ENCODE measurements around the gene USP31.

The USP31 gene

DNA sequence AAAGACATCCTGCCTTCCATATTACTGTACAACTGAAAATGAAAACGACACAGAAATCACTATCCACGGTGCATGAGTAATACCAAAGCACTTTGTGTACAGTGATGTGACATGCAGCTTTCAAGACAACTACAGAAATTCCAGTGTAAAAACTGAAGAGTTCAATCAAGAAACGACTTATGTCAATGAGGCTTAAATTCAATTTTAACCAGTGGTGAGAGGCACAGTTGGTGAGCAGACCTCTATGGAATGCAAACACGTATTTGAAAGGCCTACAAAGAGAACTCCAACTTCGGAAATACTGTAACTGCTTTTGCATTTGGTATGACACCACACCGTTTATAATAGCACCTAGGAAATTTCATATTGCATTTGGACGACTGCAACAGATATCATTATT lies 87.6 kb downstream of the USP31 start:
- no peak for DNase-seq
- ATAC-seq, result no peak

DNA sequence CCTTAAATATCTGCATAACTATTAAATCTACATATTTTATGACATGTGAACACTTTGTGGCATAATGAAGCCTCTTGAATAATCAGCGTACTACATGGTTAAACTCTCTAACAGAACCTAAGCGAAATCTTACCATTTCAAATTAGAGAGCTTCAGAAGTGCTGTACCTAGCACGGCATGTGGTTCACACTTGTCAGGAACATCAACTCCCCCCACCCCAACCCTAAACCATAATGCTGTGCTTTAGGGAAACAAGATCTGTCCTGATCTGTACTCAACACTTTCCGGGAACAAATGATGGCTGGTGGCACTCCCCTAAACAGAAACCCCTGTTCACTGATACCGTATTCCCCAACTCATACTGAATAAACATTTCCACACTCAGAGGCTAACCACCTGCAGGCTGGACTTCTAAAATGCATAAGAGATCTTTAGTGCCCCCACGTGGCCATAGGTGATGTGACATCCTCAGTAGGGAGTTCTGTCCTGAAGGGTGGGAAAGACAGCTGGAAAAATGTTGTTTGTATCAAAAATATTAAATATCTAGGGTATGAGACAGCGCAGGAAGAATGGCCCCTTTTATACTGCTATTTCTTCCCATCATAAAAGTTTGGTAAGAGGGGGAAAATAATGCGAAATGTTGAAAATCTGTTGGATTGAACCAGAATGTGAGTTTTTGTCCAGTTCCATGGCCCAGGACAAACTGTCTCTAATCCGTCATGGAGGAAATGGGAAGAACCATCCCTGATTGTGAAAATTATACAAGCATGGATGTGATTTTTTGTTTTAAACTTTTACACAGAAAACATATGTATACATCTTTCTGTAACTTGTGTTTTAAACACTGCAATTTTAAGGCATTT lies 88.6 kb downstream of the USP31 start:
- peak; percentile 62 for DNase-seq

DNA sequence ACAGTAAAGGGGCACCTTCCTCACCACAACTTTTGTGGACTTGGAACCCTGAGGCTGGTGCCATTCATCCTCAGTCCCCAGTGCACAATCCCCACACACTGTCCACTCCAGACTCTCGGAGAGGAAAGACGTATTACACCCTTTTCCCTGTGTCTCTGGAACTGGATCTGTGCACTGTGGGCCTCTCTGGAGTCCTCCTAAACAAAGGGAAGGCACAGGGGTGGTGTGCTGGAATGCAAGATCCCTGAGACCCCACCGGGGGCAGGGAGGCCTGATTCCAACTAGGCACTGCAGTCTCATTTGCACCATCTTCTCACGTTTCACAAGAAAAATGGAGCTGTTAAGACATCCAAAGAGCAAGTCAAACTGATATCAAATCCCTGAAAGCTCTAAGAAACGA lies 89.8 kb downstream of the USP31 start:
- ATAC-seq, result no peak

More for the DNA sequence above, 88.6 kb downstream of the USP31 start:
- peak; percentile 80 for ATAC-seq

DNA sequence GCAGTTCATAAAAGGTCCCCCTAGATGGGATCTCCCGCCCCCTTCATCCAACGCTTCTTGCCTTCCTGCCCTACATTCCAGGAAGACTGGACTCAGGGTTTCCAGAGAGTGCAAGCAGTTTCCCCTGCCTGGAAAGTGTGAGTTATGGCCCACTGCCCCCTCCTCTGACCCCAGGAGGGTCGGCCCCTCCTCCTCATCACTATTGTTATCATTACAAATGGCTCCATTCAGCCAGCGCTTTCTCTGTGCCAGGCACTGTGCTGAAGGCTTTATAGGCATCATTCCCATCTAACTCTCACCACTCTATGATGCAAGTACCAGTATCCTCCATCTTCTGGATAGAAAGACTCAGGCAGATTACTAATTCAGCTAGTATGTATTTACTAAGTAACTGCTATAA lies 90.7 kb downstream of the USP31 start:
- DNase-seq (no peak), ATAC-seq (no peak)

More for the DNA sequence above, 89.8 kb downstream of the USP31 start:
- DNase-seq, result no peak

DNA sequence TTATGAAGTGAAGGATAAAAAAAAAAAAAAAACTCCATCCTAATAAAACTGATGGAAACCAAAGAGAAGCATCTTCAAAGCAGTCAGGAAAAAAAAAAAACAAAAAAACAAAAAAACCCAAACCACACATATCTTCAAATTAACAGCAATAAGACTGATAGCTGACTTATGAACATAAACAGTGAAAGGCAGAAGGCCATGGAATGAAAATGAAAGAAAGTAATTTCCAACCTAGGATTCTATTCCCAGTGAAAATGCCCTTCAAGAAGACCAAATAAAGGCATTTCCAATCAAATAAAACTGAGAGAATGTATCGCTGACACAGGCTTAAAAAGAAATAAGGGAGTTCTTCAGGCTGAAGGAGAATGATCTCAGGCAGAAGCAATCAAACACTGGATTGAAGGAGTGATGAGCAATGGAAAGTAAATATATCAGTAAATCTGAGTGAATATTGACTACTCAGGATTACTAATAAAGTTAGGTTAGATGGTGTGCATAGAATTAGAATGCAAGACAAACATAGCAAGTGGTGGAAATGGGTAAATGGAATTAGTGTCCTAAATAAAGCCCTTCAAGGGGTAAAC lies 92.1 kb downstream of the USP31 start:
- ATAC-seq (no peak), DNase-seq (no peak)

DNA sequence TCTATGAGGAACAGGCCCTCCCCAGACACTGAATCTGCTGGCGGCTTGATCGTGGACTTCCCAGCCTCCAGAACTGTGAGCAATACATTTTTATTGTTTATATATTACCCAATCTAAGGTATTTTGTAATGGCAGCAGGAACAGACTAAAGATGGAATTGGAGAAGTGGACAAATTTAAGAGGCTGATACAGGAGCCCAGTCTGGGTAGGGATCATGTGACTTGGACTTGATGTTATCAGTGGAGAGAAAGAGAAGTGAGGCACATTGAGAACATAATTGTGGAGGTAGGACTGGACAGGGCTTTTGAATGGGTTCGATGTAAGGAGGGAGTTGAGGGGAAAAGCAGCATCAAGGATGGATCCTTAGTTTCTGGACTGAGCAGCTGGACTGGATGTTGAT lies 93.8 kb downstream of the USP31 start:
- DNase-seq (no peak), ATAC-seq (no peak)

DNA sequence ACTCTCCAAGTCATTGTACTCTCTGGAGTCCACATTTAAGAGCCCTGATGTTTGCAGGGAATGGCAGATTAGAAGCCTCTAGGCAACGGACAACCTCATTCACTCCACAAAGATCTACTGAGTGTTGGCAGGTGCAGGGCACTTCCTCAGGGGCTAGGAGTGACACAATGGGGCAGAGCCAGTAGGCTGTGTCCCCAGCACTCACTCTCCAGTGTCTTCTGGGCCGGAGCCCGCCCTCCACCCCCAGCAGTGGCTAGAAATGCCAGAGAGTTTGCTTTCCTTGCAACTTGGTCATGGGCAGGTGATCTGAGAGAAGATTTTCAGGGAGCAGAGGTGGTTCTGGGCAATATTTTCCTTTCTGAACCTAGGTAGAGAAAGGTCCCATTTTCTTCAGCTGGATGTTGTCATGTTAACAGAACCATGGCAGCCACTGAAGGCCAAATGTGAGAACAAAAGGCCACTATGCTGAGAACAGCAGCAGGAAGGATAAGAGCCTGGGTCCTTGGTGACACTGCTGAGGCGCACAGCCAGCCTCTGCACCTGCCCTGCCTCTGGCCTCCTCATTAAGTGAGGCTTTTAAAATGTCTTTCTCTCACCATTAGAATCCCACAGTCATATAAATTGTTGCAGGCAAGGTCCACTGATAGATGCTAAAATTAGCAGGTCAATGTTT lies 96.2 kb downstream of the USP31 start:
- no peak for DNase-seq
- ATAC-seq, result no peak

DNA sequence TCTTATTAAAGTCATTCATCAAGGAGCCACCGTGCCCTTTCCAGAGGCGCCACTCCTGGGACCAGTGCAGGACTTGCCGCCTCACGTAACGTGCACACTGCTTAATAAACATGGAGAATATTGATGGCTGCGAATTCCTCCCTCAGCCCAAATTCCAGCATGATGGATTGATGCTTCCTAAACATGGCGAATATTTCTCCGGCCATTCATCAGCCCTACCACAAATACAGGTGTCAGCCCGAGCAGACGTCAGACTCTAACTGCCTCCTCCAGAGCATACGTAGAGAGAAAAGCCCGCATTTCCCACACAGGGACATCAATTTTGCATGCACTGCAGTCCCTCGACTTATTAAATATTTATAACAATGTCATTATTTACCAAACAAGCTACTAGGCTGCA lies 97.0 kb downstream of the USP31 start:
- DNase-seq (no peak), ATAC-seq (no peak)

DNA sequence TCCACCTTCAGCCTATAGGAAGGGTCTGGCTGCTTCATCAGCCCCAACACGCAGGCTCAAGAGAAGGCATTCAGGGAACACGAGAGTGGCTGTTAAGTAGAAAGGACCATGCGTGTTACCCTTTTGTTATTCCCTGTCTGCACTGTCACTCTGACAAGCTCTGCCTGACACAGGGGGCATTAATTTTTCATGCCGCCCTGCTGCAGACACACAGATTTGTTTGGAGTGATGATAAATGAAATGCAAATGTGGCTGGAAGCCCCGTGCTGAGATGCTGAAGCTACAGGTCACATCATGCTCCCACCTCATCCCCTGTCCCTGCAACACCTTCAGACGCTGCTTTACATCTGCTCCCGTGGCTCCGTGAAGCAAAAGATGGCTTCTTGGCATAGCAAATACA lies 97.7 kb downstream of the USP31 start:
- ATAC-seq (no peak), DNase-seq (no peak)

DNA sequence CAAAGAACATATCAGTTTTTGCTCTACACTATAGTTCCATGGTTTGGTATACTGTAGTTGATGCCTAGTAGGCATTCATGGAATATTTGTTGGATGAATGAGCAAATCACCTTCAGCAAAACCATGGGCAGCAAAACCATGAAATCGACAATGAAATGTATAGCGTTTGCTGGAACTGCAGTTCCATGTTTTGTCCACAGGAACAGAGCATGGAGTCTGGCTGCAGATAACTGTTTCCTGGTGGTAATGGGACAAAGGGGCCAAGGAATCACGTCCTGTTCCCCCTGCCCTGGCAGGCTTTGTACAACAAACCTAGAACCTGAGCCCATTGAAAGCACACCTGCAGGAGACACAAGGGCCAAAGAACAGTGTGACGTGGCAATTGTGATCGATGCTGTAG lies 101.1 kb downstream of the USP31 start:
- no peak for ATAC-seq
- DNase-seq, result no peak

DNA sequence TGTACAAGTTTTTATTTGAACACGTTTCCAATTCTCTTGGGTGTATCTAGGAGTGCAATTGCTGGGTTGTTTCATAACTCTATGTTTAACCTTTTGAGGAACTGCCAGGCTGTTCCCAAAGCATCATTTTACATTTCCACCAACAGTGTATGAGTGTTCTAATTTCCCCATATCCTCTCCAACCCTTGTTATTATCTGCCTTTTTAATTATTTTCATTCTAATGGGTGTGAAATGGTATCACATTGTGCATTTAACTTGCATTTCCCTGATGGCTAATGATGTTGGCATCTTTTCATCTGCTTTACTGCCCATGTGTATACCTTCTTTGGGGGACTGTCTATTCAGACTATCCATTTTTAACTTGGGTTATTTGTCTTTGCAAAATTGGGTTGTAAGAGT lies 104.2 kb downstream of the USP31 start:
- no peak for ATAC-seq
- DNase-seq, result no peak

DNA sequence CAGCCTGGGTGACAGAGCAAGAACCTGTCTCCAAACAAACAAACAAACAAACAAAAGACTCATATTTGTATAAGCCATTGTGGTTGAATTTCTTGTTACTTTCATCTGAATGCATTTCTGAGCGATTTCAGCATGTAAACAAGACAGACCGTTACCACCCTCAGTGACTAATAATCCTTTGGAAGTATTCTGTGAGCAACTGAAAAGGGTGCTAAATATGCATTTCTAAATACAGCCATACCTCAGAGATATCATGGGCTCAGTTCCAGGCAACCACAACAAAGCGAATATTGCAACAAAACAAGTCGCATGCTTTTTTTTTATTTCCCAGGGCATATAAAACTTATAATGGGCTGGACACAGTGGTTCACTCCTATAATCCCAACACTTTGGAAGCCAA lies 109.0 kb downstream of the USP31 start:
- DNase-seq (no peak), ATAC-seq (no peak)

DNA sequence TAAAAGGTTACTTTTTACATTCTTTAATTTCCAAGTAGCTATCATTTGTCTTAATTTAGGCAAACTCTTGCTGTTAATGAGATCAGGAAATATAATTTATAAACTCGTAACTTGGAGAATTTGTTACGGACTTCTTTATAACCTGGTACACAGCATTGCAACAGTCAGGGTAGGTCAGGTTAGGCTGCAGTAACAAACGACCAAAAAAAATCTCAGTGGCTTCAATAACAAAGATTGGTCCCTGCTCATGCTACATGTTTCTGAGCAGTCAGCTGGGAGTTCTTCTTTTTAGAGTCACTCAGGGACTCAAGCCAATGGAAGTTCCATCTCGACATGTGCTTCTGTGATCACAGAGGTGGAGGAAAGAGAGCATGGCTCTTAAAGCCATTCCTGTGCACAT lies 110.1 kb downstream of the USP31 start:
- DNase-seq (no peak), ATAC-seq (no peak)

DNA sequence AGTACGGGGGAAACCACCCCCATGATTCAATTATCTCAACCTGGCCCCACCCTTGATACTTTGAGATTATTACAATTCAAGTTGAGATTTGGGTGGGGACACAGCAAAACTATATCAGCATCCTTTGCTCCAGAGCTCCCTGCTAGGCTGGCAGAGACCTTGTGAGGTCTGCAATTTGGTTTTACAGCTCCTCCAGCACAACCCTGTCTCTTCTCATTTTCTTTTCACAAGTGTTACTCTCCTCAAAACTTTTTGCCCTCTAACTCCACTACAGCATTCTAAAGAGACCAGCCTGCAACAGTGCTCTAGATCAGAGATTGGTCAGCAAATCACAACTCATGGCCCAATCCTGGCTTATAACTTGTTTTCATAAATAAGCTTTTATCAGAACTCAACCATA lies 114.0 kb downstream of the USP31 start:
- ATAC-seq (no peak), DNase-seq (no peak)

DNA sequence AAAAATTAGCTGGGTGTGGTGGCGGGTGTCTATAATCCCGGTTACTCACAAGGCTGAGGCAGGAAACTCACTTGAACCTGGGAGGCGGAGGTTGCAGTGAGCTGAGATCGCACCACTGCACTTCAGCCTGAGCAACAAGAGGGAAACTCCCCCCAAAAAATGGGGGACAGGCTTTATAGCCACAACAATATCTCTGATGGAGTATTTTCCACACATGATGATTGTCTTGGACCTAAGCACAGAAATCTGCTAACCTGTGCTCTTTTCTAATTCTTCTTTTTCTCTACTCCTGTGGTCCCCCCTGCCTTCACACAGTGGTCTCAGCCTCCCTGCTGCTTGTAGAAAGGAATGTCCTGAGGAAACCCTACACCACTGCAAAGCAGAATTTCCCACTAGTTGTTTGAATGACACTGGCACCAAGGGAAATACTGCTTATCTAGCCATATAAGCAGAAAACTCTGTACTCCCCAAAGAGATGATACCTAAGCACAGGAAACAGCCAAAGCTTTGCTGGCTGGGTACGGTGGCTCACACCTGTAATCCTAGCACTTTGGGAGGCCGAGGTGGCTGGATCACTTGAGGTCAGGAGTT lies 117.6 kb downstream of the USP31 start:
- DNase-seq (no peak), ATAC-seq (no peak)

DNA sequence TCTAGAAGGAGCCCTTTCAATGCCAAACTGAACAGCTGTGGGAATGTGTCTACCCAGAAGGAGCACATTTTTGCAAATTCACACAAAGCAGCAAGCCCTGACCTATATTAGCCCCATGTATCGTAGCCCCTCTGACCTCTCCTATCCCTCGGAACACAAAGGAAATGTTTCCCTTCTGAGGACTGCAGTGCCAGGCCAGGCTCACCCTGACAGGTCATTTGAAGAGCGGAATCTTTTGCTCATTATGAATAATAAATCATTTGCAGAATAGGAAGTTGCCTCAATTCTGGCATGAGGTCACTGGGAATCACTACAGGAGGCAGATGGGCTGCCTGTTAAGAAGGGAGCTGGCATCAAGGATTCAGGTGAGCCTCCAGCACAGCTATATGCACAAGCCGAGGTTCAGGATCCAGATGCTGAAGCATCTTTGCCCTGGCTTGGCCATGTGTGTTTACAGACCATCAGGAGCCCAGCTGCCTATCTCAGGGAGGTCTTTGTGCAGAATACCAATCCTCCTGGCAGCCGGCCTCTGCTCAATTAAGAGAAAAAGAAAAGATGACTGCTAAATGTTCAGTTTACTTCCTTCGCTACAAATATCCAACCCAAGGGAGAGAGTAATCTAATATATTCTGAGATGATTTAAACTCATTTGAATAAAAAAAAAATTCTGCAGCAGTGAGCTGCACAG lies 119.4 kb downstream of the USP31 start:
- ATAC-seq (no peak), DNase-seq (no peak)

DNA sequence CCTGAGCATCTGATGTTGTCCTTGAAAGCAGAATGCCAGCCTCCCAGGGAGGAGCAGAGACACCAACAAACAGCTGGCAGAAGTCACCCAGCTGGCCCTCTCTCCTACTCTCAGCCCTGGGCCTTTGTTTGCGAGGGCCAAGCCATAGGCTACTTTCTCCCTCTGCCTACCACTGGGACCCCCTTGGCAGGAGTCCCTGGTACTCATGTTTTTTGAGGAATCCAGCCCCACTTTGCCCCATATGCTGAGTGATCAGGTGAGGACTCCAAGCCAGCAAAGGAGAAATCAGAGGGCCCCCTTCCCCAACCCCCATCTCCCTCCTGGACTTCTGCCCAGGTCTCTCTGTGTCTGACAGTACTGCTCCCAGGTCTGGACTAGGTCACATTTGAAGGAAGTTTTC lies 121.9 kb downstream of the USP31 start:
- no peak for DNase-seq
- ATAC-seq, result no peak

DNA sequence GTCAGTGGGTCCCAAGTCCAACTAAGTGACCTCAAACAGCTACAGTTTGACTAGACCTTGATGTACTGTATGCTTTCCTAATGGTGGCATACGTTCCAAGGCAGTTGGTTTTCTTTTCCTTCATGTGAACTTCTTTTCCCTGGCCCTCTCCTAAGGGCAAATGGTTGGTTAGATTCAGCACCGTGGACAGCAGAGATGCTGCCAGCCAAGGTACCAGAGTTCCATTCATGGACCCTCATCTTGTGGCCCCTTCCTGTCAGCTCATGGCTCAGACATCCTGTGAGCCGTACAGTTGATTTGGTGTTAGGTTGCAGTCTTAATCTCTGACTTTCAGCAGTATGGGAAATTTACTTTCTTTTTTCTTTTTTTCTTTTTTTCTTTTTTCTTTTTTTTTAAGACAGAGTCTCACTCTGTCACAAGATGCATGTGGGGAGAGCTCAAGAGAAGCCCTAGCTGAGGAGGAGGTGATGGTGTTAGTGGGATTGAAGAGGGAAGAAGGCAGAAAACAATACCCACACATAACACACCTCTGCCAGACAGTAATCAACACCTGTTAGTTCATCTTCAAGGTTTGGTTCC lies 122.4 kb downstream of the USP31 start:
- DNase-seq, result no peak

DNA sequence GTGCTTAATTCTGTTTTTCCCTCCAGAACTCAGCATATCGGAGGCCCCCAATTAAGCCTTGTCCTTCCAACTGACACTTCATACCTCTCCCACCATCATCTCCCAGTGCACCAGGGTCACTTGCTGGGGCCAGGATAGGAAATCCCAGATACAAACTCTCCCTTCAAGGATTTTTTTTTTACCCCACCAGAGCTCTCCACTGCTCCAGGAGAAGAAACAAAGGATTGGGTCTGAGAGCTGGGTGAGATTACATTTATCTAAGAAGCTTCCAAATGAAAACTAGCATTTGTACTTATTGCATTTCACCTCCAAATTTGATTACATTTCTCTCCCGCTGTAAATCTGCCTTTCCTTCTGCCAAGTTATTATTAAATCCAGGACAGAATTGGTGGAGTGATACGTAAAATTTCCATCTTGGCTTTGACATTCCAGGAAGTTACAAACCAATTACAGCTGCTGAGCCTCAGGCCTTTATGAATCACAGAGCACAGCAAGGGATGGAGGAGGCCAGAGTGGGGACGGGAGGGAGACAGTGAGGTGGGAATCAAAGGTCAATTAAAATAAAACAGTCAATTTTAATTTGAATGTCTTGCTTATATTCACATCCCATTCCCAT lies 123.5 kb downstream of the USP31 start:
- ATAC-seq (no peak), DNase-seq (no peak)

More for the DNA sequence above, 122.4 kb downstream of the USP31 start:
- ATAC-seq, result no peak

DNA sequence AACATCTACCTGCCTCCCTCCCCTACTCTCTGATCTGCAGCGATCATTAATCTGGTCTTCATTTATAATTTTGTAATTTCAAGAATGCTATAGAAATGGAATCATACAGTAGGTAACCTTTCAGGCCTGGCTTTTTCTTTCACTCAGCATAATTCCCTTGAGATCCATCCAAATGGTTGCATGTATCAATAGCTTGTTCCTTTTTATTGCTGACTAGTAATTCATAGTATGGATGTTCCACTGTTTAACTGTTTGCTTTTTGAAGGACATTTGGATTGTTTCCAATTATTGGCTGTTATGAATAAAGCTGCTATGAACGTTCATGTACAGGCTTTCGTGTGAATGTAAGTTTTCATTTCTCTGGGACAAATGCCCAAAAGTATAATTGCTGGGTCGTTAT lies 125.2 kb downstream of the USP31 start:
- ATAC-seq, result no peak

DNA sequence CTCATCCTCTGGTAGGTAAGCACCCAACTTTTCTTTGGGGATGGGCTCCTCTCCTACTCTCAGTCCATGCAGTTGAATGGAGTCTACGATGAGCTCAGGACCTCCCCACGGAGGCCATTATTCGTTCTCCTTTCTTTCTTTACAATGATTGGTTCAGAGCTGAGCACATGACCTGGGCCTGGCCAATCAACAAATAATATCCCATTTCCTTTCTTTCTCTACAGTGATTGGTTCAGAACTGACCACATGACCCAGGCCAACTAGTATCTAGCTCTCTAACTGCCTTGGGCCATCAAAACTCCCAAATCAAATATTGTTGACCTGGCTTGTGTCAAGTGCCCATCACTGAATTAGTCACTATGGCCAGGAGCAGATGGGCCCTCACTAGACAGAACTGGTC lies 129.2 kb downstream of the USP31 start:
- ATAC-seq (no peak), DNase-seq (no peak)

More for the DNA sequence above, 125.2 kb downstream of the USP31 start:
- no peak for DNase-seq

DNA sequence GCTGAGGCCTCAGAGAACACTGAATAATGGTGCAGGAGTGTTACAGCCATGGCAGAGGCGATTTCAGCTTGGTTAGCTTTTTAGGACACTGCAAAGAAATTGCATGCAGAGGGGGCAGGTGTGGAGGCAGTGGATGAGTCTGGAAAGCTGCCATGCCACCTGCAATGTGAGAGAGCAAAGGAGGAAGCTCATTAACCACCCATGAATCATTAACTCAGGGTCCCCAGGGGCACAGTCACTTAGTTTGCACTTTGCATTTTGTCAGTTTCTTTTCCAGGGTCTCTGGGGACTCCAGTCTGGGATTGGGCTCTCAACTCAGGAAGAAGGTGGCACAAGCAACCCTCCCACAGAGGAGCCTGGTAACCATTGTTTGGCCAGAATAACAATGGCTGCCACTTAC lies 132.9 kb downstream of the USP31 start:
- no peak for ATAC-seq
- DNase-seq, result no peak
